ENCODE results near the gene LMTK2. TPM values are rescaled to one million over a fixed set of nuclear protein-coding genes. Genes with fewer than 3 reads are reported as not detected.

The LMTK2 gene
- total and polyA plus RNA-seq, 4 donors = 15.2 to 29.3 (median 22.2) TPM

GRCh38 chr7:98236355-98237185 lies 129.9 kb downstream of the LMTK2 start:
- Histone ChIP-seq H3K36me3 (ENCODE audit: control insufficient read depth, insufficient read depth, low read length) (peaks cover 95% of the 10 kb centered on the region), H3K9me3 (ENCODE audit: control insufficient read depth, insufficient read depth, low read length) (no peaks in the 10 kb centered on the region), H3K4me1 (ENCODE audit: control insufficient read depth, insufficient read depth, low read length) (no peaks in the 10 kb centered on the region), H3K27ac (ENCODE audit: low read depth, low read length) (no peak overlapping the region), H3K27me3 (ENCODE audit: control insufficient read depth, insufficient read depth, low read length) (no peaks in the 10 kb centered on the region), H3K4me3 (ENCODE audit: low read depth, low read length) (no peak overlapping the region)
- 96% methylated on average over 25 of the region's 25 CpGs for WGBS (ENCODE audit: insufficient coverage)
- no peak for DNase-seq (ENCODE audit: low read depth in 4 of 6, low spot score in 6 of 6)

- Histone ChIP-seq H3K36me3 (ENCODE audit: control insufficient read depth, insufficient read depth, low read length) (peaks cover 93% of the 10 kb centered on the region), H3K27ac (ENCODE audit: low read depth, low read length) (no peak overlapping the region), H3K4me1 (ENCODE audit: control insufficient read depth, insufficient read depth, low read length) (no peaks in the 10 kb centered on the region), H3K27me3 (ENCODE audit: control insufficient read depth, insufficient read depth, low read length) (no peaks in the 10 kb centered on the region), H3K9me3 (ENCODE audit: control insufficient read depth, insufficient read depth, low read length) (no peaks in the 10 kb centered on the region), H3K4me3 (ENCODE audit: low read depth, low read length) (no peak overlapping the region)
- DNase-seq (ENCODE audit: low read depth in 4 of 6, low spot score in 6 of 6) = no peak
- WGBS (ENCODE audit: insufficient coverage) = 97% methylated on average over 4 of the region's 4 CpGs
Measured at GRCh38 chr7:98238076-98238475, 131.4 kb downstream of the LMTK2 start.

GRCh38 chr7:98238976-98239375 lies 132.3 kb downstream of the LMTK2 start:
- Histone ChIP-seq H3K27ac (ENCODE audit: low read depth, low read length) (no peak overlapping the region), H3K4me3 (ENCODE audit: low read depth, low read length) (no peak overlapping the region), H3K4me1 (ENCODE audit: control insufficient read depth, insufficient read depth, low read length) (no peaks in the 10 kb centered on the region), H3K9me3 (ENCODE audit: control insufficient read depth, insufficient read depth, low read length) (no peaks in the 10 kb centered on the region), H3K27me3 (ENCODE audit: control insufficient read depth, insufficient read depth, low read length) (no peaks in the 10 kb centered on the region), H3K36me3 (ENCODE audit: control insufficient read depth, insufficient read depth, low read length) (peaks cover 93% of the 10 kb centered on the region)
- WGBS (ENCODE audit: insufficient coverage) = 97% methylated on average over 7 of the region's 9 CpGs
- DNase-seq (ENCODE audit: low read depth in 4 of 6, low spot score in 6 of 6) = no peak

- 61% methylated on average over 11 of the region's 19 CpGs for WGBS (ENCODE audit: insufficient coverage)
- H3K36me3 ChIP-seq (ENCODE audit: control insufficient read depth, insufficient read depth, low read length) = peaks cover 96% of the 10 kb centered on the region
- no peak overlapping the region for H3K27ac ChIP-seq (ENCODE audit: low read depth, low read length)
Measured at GRCh38 chr7:98240961-98241673, 134.5 kb downstream of the LMTK2 start.

GRCh38 chr7:98241674-98242241 lies 135.1 kb downstream of the LMTK2 start:
- H3K4me1 ChIP-seq (ENCODE audit: control insufficient read depth, insufficient read depth, low read length) = no peaks in the 10 kb centered on the region
- H3K27ac ChIP-seq (ENCODE audit: low read depth, low read length) = no peak overlapping the region
- peaks cover 90% of the 10 kb centered on the region for H3K36me3 ChIP-seq (ENCODE audit: control insufficient read depth, insufficient read depth, low read length)
- 71% methylated on average over 15 of the region's 16 CpGs for WGBS (ENCODE audit: insufficient coverage)
- DNase-seq (ENCODE audit: low read depth in 4 of 6, low spot score in 6 of 6) = no peak
- H3K4me3 ChIP-seq (ENCODE audit: low read depth, low read length) = no peak overlapping the region
- H3K9me3 ChIP-seq (ENCODE audit: control insufficient read depth, insufficient read depth, low read length) = no peaks in the 10 kb centered on the region
- no peaks in the 10 kb centered on the region for H3K27me3 ChIP-seq (ENCODE audit: control insufficient read depth, insufficient read depth, low read length)

More at GRCh38 chr7:98240961-98241673, 134.5 kb downstream of the LMTK2 start:
- peak in 2 of 6 donors; percentile 10 to 31 for DNase-seq (ENCODE audit: low read depth in 4 of 6, low spot score in 6 of 6)
- Histone ChIP-seq H3K4me3 (ENCODE audit: low read depth, low read length) (no peak overlapping the region), H3K9me3 (ENCODE audit: control insufficient read depth, insufficient read depth, low read length) (no peaks in the 10 kb centered on the region), H3K4me1 (ENCODE audit: control insufficient read depth, insufficient read depth, low read length) (no peaks in the 10 kb centered on the region), H3K27me3 (ENCODE audit: control insufficient read depth, insufficient read depth, low read length) (no peaks in the 10 kb centered on the region)

GRCh38 chr7:98242342-98242741 lies 135.7 kb downstream of the LMTK2 start:
- Histone ChIP-seq H3K36me3 (ENCODE audit: control insufficient read depth, insufficient read depth, low read length) (peaks cover 84% of the 10 kb centered on the region), H3K27me3 (ENCODE audit: control insufficient read depth, insufficient read depth, low read length) (no peaks in the 10 kb centered on the region), H3K27ac (ENCODE audit: low read depth, low read length) (no peak overlapping the region), H3K4me1 (ENCODE audit: control insufficient read depth, insufficient read depth, low read length) (no peaks in the 10 kb centered on the region), H3K9me3 (ENCODE audit: control insufficient read depth, insufficient read depth, low read length) (no peaks in the 10 kb centered on the region), H3K4me3 (ENCODE audit: low read depth, low read length) (no peak overlapping the region)
- 80% methylated on average over 1 of the region's 1 CpG for WGBS (ENCODE audit: insufficient coverage)
- no peak for DNase-seq (ENCODE audit: low read depth in 4 of 6, low spot score in 6 of 6)

GRCh38 chr7:98242934-98243333 lies 136.3 kb downstream of the LMTK2 start:
- H3K4me1 ChIP-seq (ENCODE audit: control insufficient read depth, insufficient read depth, low read length) = peaks cover under 1% of the 10 kb centered on the region
- H3K36me3 ChIP-seq (ENCODE audit: control insufficient read depth, insufficient read depth, low read length) = peaks cover 84% of the 10 kb centered on the region
- no peaks in the 10 kb centered on the region for H3K9me3 ChIP-seq (ENCODE audit: control insufficient read depth, insufficient read depth, low read length)
- H3K27ac ChIP-seq (ENCODE audit: low read depth, low read length) = no peak overlapping the region
- H3K4me3 ChIP-seq (ENCODE audit: low read depth, low read length) = no peak overlapping the region
- 80% methylated on average over 4 of the region's 4 CpGs for WGBS (ENCODE audit: insufficient coverage)
- no peak for DNase-seq (ENCODE audit: low read depth in 4 of 6, low spot score in 6 of 6)
- H3K27me3 ChIP-seq (ENCODE audit: control insufficient read depth, insufficient read depth, low read length) = no peaks in the 10 kb centered on the region

GRCh38 chr7:98244871-98245270 lies 138.2 kb downstream of the LMTK2 start:
- Histone ChIP-seq H3K4me1 (ENCODE audit: control insufficient read depth, insufficient read depth, low read length) (peaks cover 4% of the 10 kb centered on the region), H3K4me3 (ENCODE audit: low read depth, low read length) (no peak overlapping the region), H3K27ac (ENCODE audit: low read depth, low read length) (no peak overlapping the region), H3K36me3 (ENCODE audit: control insufficient read depth, insufficient read depth, low read length) (peaks cover 79% of the 10 kb centered on the region), H3K27me3 (ENCODE audit: control insufficient read depth, insufficient read depth, low read length) (no peaks in the 10 kb centered on the region), H3K9me3 (ENCODE audit: control insufficient read depth, insufficient read depth, low read length) (no peaks in the 10 kb centered on the region)
- WGBS (ENCODE audit: insufficient coverage) = 94% methylated on average over 14 of the region's 14 CpGs
- no peak for DNase-seq (ENCODE audit: low read depth in 4 of 6, low spot score in 6 of 6)

GRCh38 chr7:98248156-98248555 lies 141.5 kb downstream of the LMTK2 start:
- 95% methylated on average over 9 of the region's 12 CpGs for WGBS (ENCODE audit: insufficient coverage)
- Histone ChIP-seq H3K4me3 (ENCODE audit: low read depth, low read length) (no peak overlapping the region), H3K27me3 (ENCODE audit: control insufficient read depth, insufficient read depth, low read length) (no peaks in the 10 kb centered on the region), H3K9me3 (ENCODE audit: control insufficient read depth, insufficient read depth, low read length) (no peaks in the 10 kb centered on the region), H3K36me3 (ENCODE audit: control insufficient read depth, insufficient read depth, low read length) (peaks cover 49% of the 10 kb centered on the region), H3K27ac (ENCODE audit: low read depth, low read length) (no peak overlapping the region), H3K4me1 (ENCODE audit: control insufficient read depth, insufficient read depth, low read length) (peaks cover 24% of the 10 kb centered on the region)
- DNase-seq (ENCODE audit: low read depth in 4 of 6, low spot score in 6 of 6) = no peak
